Measurements from ENCODE around the gene RAD18.

Gene RAD18

GRCh38 chr3:8909160-8909559, 54.1 kb downstream of the RAD18 start (continued):
- TF ChIP-seq TSHZ1 (tag by site-specific recombination; IDR thresholded peaks at IDR 0.05; ENCODE audit: borderline replicate concordance) = no peak

- H3K36me3 ChIP-seq (ENCODE audit: control insufficient read depth in 2 of 2, insufficient read depth in 1 of 2, low read length in 2 of 2) = peaks cover 2 to 45% of the 10 kb centered on the region in 2 experiments
- H3K4me1 ChIP-seq (ENCODE audit: control insufficient read depth, insufficient read depth, low read length) = no peaks in the 10 kb centered on the region
- no peak for TF ChIP-seq ZNF521 (tag by site-specific recombination; IDR thresholded peaks at IDR 0.05)
- no peak for TF ChIP-seq ZNF530 (tag by site-specific recombination; IDR thresholded peaks at IDR 0.05; ENCODE audit: low read depth)
- no peak for TF ChIP-seq ZNF398 (tag by site-specific recombination; IDR thresholded peaks at IDR 0.05)
- no peak for TF ChIP-seq REST (tag by site-specific recombination; IDR thresholded peaks at IDR 0.05)
- TF ChIP-seq GLIS1 (tag by site-specific recombination; IDR thresholded peaks at IDR 0.05) = no peak
- no peak for TF ChIP-seq SCRT1 (tag by site-specific recombination; IDR thresholded peaks at IDR 0.05; ENCODE audit: borderline replicate concordance)
- no peak for TF ChIP-seq ZNF645 (tag by site-specific recombination; IDR thresholded peaks at IDR 0.05)
- no peak for TF ChIP-seq ZNF544 (tag by site-specific recombination; IDR thresholded peaks at IDR 0.05)
- no peak for TF ChIP-seq BCL11B (tag by site-specific recombination; IDR thresholded peaks at IDR 0.05; ENCODE audit: low read depth)
- TF ChIP-seq ZNF621 (tag by site-specific recombination; IDR thresholded peaks at IDR 0.05) = no peak
- TF ChIP-seq AEBP2 (tag by site-specific recombination; IDR thresholded peaks at IDR 0.05; ENCODE audit: borderline replicate concordance) = no peak
- no peak for TF ChIP-seq REPIN1 (tag by site-specific recombination; IDR thresholded peaks at IDR 0.05; ENCODE audit: low read depth)
- TF ChIP-seq ZNF658 (tag by site-specific recombination; IDR thresholded peaks at IDR 0.05) = no peak
- TF ChIP-seq ZNF830 (tag by site-specific recombination; IDR thresholded peaks at IDR 0.05; ENCODE audit: low read depth) = no peak
- H3K27ac ChIP-seq (ENCODE audit: extremely low read depth, low read depth, low read length) = no peak overlapping the region
- ChIA-PET POLR2A (no interaction called here), CTCF (no interaction called here)
- H3K4me3 ChIP-seq (ENCODE audit: low read depth, low read length) = no peak overlapping the region
- H3K9me3 ChIP-seq (ENCODE audit: control insufficient read depth, insufficient read depth, low read depth, low read length) = no peaks in the 10 kb centered on the region
Measured at GRCh38 chr3:8903191-8903590, 60.1 kb downstream of the RAD18 start.
